IMR-90 (cell line): ENCODE results near the gene RSRC1. TPM values are rescaled to one million over a fixed set of nuclear protein-coding genes. Genes with fewer than 3 reads are reported as not detected.

Source experiments
- ATAC-seq: fragments of 200-7000 bp; cut with Tn5 transposase; 2 replicates; pipeline ENCODE4 v1.9.1; 2020; ENCODE audit warnings: low read depth, mild to moderate bottlenecking, moderate library complexity
- BruUV-seq: library from RNA; stranded (reverse); fragments of 400-500 nt; replicated peaks from 2 replicates; lab custom pipeline; 2021; lab: Mats Ljungman, UMichigan
- CTCF ChIA-PET: fragments of 300-600 bp; formaldehyde crosslinking; extraction: SDS; loops from one replicate; lab custom pipeline; 2021; ENCODE audit warnings: antibody characterized with exemption; lab: Yijun Ruan, JAX
- POLR2A ChIA-PET: fragments of 300-600 bp; sonication (Branson Sonifier 250); formaldehyde crosslinking; loops from one replicate; lab custom pipeline; 2022; ENCODE audit warnings: antibody characterized with exemption; ENCODE audit not compliant: unreplicated experiment; lab: Charles Lee
- DNase-seq: peaks from one replicate; pipeline ENCODE4 v3.0.0; 2013
- H2AFZ ChIP-seq: replicated peaks from 2 replicates; pipeline ENCODE3; 2013; ENCODE audit warnings: low read length, mild to moderate bottlenecking; ENCODE audit not compliant: poor library complexity
- H2AK5ac ChIP-seq: 2 replicates; pipeline ENCODE4 v1.6.1; 2013; ENCODE audit warnings: low read depth, low read length, inconsistent platforms
- H2AK9ac ChIP-seq: replicated peaks from 2 replicates; pipeline ENCODE3; 2013; ENCODE audit warnings: mild to moderate bottlenecking, low read depth, low read length, moderate library complexity; ENCODE audit not compliant: poor library complexity
- H2BK120ac ChIP-seq: 2 replicates; pipeline ENCODE4 v1.6.1; 2013; ENCODE audit warnings: low read depth, low read length, inconsistent platforms
- H2BK15ac ChIP-seq: 3 replicates; pipeline ENCODE4 v1.6.1; 2013; ENCODE audit warnings: low read depth, low read length, inconsistent platforms
- H2BK20ac ChIP-seq: 2 replicates; pipeline ENCODE4 v1.6.1; 2013; ENCODE audit warnings: low read depth, mild to moderate bottlenecking, inconsistent platforms, low read length, moderate library complexity
- H2BK5ac ChIP-seq: 2 replicates; pipeline ENCODE4 v1.6.1; 2013; ENCODE audit warnings: mild to moderate bottlenecking, low read depth, low read length, inconsistent platforms; ENCODE audit not compliant: poor library complexity, severe bottlenecking
- H3K14ac ChIP-seq: replicated peaks from 2 replicates; pipeline ENCODE4 v1.6.1; 2013; ENCODE audit warnings: low read depth, low read length, inconsistent platforms
- H3K18ac ChIP-seq: 2 replicates; pipeline ENCODE4 v1.6.1; 2013; ENCODE audit warnings: low read depth, low read length, control low read depth
- H3K23ac ChIP-seq: 2 replicates; pipeline ENCODE4 v1.6.1; 2013; ENCODE audit warnings: low read depth, low read length, inconsistent platforms
- H3K27ac ChIP-seq: 2 replicates; pipeline ENCODE4 v1.5.1; 2013; ENCODE audit warnings: mild to moderate bottlenecking, control low read depth, low read length; ENCODE audit not compliant: insufficient read depth
- H3K27me3 ChIP-seq: 2 replicates; pipeline ENCODE4 v1.6.1; 2013; ENCODE audit warnings: low read length; ENCODE audit not compliant: control insufficient read depth, insufficient read depth
- H3K36me3 ChIP-seq: 2 replicates; pipeline ENCODE4 v1.6.1; 2013; ENCODE audit warnings: low read length, mixed read lengths; ENCODE audit not compliant: control insufficient read depth, insufficient read depth
- H3K4ac ChIP-seq: 2 replicates; pipeline ENCODE4 v1.6.1; 2013; ENCODE audit warnings: low read depth, low read length, inconsistent platforms
- H3K4me1 ChIP-seq: 2 replicates; pipeline ENCODE4 v1.6.1; 2013; ENCODE audit warnings: low read length, mixed read lengths; ENCODE audit not compliant: control insufficient read depth, insufficient read depth
- H3K4me2 ChIP-seq: 2 replicates; pipeline ENCODE4 v1.6.1; 2013; ENCODE audit warnings: low read depth, mild to moderate bottlenecking, control low read depth, low read length, moderate library complexity
- H3K4me3 ChIP-seq: 2 replicates; pipeline ENCODE4 v1.5.1; 2013; ENCODE audit warnings: low read depth, mild to moderate bottlenecking, control low read depth, low read length, moderate library complexity; ENCODE audit not compliant: insufficient read depth
- H3K56ac ChIP-seq: 2 replicates; pipeline ENCODE4 v1.6.1; 2013; ENCODE audit warnings: low read length, inconsistent platforms; ENCODE audit not compliant: insufficient read depth; ENCODE audit errors: extremely low read depth
- H3K79me1 ChIP-seq, 2 experiments: 2 replicates each; pipeline ENCODE4 v1.6.1; 2013; ENCODE audit warnings: low read length in 2 of 2, inconsistent platforms in 1 of 2, low read depth in 1 of 2
- H3K9ac ChIP-seq: 2 replicates; pipeline ENCODE4 v1.6.1; 2013; ENCODE audit warnings: low read depth, low read length, control low read depth
- H3K9me1 ChIP-seq: 2 replicates; pipeline ENCODE4 v1.6.1; 2013; ENCODE audit warnings: low read length, inconsistent platforms; ENCODE audit not compliant: insufficient read depth
- H3K9me3 ChIP-seq: 2 replicates; pipeline ENCODE4 v1.6.1; 2013; ENCODE audit warnings: low read length; ENCODE audit not compliant: control insufficient read depth, insufficient read depth
- H4K20me1 ChIP-seq: 2 replicates; pipeline ENCODE4 v1.6.1; 2013; ENCODE audit warnings: low read length, inconsistent platforms; ENCODE audit not compliant: insufficient read depth
- H4K5ac ChIP-seq: 2 replicates; pipeline ENCODE4 v1.6.1; 2013; ENCODE audit warnings: mild to moderate bottlenecking, low read depth, low read length, control low read depth
- H4K8ac ChIP-seq, 2 experiments: 2 replicates each; pipeline ENCODE4 v1.6.1; 2013; ENCODE audit warnings: low read depth in 2 of 2, low read length in 2 of 2, control low read depth in 1 of 2, inconsistent platforms in 1 of 2
- H4K91ac ChIP-seq: 2 replicates; pipeline ENCODE4 v1.6.1; 2013; ENCODE audit warnings: low read depth, low read length, inconsistent platforms; ENCODE audit not compliant: insufficient read depth
- CHD1 ChIP-seq: IDR thresholded peaks from 2 replicates; pipeline ENCODE4 v1.6.1; 2012; ENCODE audit warnings: low read depth, low read length, improper control_type of control experiment
- MAZ ChIP-seq: IDR thresholded peaks from 2 replicates; pipeline ENCODE4 v1.6.1; 2012; ENCODE audit warnings: low read depth, mild to moderate bottlenecking, low read length, improper control_type of control experiment, moderate library complexity, borderline replicate concordance
- MXI1 ChIP-seq: IDR thresholded peaks from 2 replicates; pipeline ENCODE4 v1.6.1; 2012; ENCODE audit warnings: low read depth, mild to moderate bottlenecking, low read length, moderate library complexity, borderline replicate concordance
- POLR2A ChIP-seq: IDR thresholded peaks from 2 replicates; pipeline ENCODE4 v1.6.1; 2012; ENCODE audit warnings: mild to moderate bottlenecking, low read depth, low read length
- dilution Hi-C: fragments of 300-500 bp; cut with HindIII; formaldehyde crosslinking; loops from one replicate; pipeline ENCODE4 v1.14.3; 2018; ENCODE audit warnings: low sequenced_read_pairs; ENCODE audit not compliant: unreplicated experiment
- in situ Hi-C: fragments of 300-500 bp; cut with MboI; formaldehyde crosslinking; loops from 3 replicates; pipeline ENCODE4 v1.14.3; 2019; ENCODE audit warnings: low sequenced_read_pairs, inconsistent platforms, mixed read lengths
- intact Hi-C: fragments of 100-400 bp; cut with micrococcal nuclease; formaldehyde crosslinking; loops from 2 replicates; pipeline ENCODE4 v1.10.0; 2022
- polyA plus RNA-seq, 3 experiments: library from polyadenylated mRNA; depleted of rRNA; stranded (reverse); fragments of >200 nt; gene quantifications; 2 replicates each; pipeline ENCODE4 v1.2.3, GENCODE V29; 2012; ENCODE audit warnings: low replicate concordance in 1 of 3
- total RNA-seq: library from RNA; depleted of rRNA; stranded (reverse); fragments of >200 nt; gene quantifications from 2 replicates; pipeline ENCODE4 v1.2.3, GENCODE V29; 2012
- TF ChIP-seq, protein P1 (sequence below): conservative IDR thresholded peaks from 2 replicates; pipeline ENCODE4 v1.5.1; 2012; ENCODE audit warnings: mild to moderate bottlenecking, low read depth, low read length, improper control_type of control experiment

The RSRC1 gene
- total and polyA plus RNA-seq, 2 of the 4 experiments (the other 2 are of a cell fraction) = 3.8 to 41.8 TPM

DNA sequence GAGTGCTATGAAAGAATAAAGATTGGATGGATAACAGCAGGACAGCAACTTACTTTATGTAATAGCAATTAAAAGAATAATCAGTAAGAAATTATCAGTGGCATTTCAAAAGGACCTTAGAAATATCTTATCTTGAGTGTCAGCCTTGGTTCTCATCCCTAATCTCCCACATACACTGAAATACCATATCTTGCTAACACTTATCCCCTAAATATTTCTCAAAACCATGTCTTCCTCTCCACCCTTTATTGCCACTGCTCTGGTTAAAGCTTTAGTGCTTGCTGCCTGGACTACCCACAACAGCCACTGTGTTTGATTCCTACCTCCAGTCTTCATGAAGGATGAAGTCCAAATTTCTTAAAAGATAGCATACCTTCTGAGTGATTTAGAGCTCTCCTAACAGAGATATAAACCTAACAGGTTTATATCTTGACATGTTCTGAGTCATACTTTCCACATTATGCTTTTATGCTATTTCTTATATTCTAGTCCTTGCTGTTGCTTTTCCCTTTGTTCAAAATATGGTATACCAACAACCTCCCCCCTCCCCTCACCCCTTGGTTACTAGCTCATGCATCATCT is 202.8 kb downstream of the RSRC1 start:
- ATAC-seq = no peak
- Histone ChIP-seq H3K18ac (no peak overlapping the region), H2AK9ac (no peak overlapping the region), H4K8ac (no peak overlapping the region), H2AFZ (no peak overlapping the region), H4K20me1 (no peaks in the 10 kb centered on the region), H3K4me2 (no peak overlapping the region), H4K91ac (no peak overlapping the region), H3K14ac (no peak overlapping the region), H3K9ac (no peak overlapping the region), H2BK15ac (no peak overlapping the region), H3K36me3 (no peaks in the 10 kb centered on the region), H3K4me3 (no peak overlapping the region), H4K5ac (no peak overlapping the region), H2AK5ac (no peak overlapping the region), H3K9me1 (no peaks in the 10 kb centered on the region), H3K23ac (no peak overlapping the region), H3K27me3 (no peaks in the 10 kb centered on the region), H3K4me1 (no peaks in the 10 kb centered on the region), H3K56ac (no peak overlapping the region), H3K4ac (no peak overlapping the region), H2BK20ac (no peak overlapping the region), H2BK5ac (no peak overlapping the region), H2BK120ac (no peak overlapping the region), H3K79me1 (no peaks in the 10 kb centered on the region), H3K9me3 (no peaks in the 10 kb centered on the region), H3K27ac (no peak overlapping the region)
- intact Hi-C loops (loop anchor here (5.0 to 10.0 kb wide), 3 partner anchors 205 to 220 kb away; partner anchors contain the start of gene SHOX2), in situ Hi-C loops (no loop called here), dilution Hi-C loops (no loop called here)
- no peak for TF ChIP-seq CHD1
- TF ChIP-seq, protein P1, sequence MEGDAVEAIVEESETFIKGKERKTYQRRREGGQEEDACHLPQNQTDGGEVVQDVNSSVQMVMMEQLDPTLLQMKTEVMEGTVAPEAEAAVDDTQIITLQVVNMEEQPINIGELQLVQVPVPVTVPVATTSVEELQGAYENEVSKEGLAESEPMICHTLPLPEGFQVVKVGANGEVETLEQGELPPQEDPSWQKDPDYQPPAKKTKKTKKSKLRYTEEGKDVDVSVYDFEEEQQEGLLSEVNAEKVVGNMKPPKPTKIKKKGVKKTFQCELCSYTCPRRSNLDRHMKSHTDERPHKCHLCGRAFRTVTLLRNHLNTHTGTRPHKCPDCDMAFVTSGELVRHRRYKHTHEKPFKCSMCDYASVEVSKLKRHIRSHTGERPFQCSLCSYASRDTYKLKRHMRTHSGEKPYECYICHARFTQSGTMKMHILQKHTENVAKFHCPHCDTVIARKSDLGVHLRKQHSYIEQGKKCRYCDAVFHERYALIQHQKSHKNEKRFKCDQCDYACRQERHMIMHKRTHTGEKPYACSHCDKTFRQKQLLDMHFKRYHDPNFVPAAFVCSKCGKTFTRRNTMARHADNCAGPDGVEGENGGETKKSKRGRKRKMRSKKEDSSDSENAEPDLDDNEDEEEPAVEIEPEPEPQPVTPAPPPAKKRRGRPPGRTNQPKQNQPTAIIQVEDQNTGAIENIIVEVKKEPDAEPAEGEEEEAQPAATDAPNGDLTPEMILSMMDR = no peak
- TF ChIP-seq POLR2A = no peak
- no peak for TF ChIP-seq MAZ
- TF ChIP-seq MXI1 = no peak
- no TSS peak for BruUV-seq
- ChIA-PET POLR2A (no interaction called here), CTCF (interaction anchor here (0.9 to 1.3 kb wide), 2 partner anchors 12 to 203 kb away, joined by 3 to 4 read pairs; partner anchors contain the start of gene RSRC1)
- DNase-seq = peak; percentile 7
